Skeletal muscle cell (primary cell): ENCODE data around the gene SPATA22.
"Not testable (repeated sequence)": the region's sequence is repeated elsewhere in the genome, so short reads cannot be mapped to it uniquely, and the experiment has no call there.

Source experiments
- DNase-seq: peaks from one replicate; pipeline ENCODE4 v3.0.0-alpha.2; 2010; ENCODE audit warnings: low read depth
- H3K4me3 ChIP-seq: 2 replicates; pipeline ENCODE4 v1.5.1; 2011; ENCODE audit warnings: low read depth, mild to moderate bottlenecking, control low read depth, low read length, moderate library complexity

SPATA22 gene

DNA sequence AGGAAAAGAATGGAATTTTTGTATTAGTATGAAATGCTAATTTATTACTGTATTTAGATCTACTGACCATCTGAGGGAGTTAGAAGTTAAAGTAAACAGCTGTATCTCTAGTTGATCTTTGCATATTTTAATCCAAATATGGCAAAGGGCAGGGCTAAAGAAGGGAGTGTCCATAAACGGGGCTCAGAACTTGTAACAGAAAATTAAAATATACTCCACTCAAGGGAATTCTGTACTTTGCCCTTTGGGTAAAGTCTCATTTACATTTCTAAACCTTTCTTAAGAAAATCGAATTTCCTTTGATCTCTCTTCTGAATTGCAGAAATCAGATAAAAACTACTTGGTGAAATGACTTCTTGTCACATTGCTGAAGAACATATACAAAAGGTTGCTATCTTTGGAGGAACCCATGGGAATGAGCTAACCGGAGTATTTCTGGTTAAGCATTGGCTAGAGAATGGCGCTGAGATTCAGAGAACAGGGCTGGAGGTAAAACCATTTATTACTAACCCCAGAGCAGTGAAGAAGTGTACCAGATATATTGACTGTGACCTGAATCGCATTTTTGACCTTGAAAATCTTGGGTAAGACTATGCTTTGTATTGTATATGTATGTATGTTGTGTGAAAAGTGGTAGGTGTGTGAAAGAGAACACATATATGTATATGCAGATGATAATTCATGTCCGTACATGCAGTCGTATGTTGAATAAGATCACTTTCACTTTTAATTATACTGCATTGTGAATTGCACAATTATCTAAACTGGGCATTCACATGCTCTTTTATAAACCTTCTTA lies 4.4 kb upstream of the SPATA22 start, which contains the start of gene ASPA:
Gene ASPA (plus strand): TSS at position 186 of the 799 bp plus-strand sequence. CDS start 163 bp downstream, at position 349.
- DNase-seq: no peak
- H3K4me3 ChIP-seq: no peak within 1 kb of the TSS

DNA sequence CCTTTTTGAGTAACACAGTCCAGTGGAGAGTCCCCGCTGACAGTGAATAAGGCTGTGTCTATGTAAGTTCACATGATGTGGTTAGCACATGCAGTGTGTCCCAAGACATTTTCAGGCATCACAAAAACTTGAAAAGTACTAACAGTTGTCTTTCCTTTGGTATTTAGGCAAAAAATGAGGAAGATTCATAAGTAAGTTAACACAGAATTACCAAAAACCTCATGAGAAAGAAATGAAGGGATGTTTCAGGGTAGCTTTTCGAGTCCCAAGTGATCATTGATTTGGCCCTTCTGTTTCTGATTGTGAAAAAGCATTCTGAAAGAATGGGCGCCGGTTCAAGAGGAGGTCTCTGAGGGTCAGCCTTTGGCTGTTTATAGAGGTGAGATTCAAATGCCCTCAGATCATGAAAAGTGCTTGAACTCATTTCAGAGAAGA lies 3.6 kb upstream of the SPATA22 start:
- no peak for DNase-seq
- H3K4me3 ChIP-seq: no peak overlapping the region

DNA sequence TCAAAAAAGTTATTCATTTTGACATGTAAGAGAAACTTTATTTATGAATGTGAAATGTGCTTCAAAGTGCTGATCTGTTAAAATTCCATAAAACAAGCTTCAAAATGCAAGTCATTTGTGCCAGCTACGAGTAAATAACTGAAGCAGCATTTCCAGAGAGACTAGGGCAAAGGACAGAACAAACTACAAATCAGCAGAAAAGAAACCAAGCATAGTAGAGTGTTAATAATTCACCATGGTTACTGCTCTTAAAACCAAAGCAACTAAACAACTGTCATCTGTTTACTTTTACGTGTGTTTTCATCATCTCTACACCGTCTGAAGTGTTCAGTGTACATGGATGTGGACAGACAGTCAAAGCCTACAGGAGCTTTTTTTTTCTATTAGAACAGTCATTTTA lies 2.6 kb upstream of the SPATA22 start:
- H3K4me3 ChIP-seq: no peak overlapping the region
- DNase-seq: no peak

DNA sequence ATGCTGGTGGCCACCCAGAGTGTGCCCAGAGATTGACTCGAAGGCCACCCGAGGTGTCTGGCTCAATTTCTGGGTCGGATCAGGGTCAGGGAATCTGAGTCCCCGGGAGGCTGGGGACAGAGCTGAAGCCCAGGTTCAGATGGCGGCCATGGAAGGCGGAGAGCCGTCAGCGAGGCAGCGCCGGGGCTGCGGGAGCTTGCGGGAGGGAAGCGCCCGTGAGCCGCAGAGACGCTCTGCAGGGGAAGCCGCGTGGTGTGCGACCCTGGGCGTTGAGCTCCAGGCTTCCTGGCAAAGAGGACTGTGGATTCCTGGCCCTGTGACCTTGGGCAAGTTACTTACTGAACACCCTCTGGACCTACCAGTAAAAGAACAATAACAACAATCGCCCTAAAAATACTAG lies 518 bp upstream of the SPATA22 start:
- no peak for DNase-seq
- no peak overlapping the region for H3K4me3 ChIP-seq

DNA sequence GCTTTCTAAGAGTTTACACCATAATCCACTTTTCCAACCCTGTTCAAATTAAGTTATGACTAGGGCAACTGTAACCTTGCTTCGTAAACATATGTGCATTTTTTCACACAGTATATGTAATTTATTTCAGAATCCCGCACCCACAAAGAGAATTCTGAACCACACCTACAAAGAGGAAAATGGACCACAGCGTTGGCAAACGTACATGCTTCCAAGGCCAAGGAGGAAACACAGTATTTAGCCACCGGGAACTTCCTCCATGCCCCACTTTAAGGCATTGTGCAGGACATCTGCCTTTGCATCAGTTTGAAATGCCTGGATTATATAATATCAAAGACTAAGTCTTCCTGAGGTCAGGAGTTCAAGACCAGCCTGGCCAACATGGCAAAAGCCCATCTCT lies 2.1 kb downstream of the SPATA22 start:
- DNase-seq: no peak

DNA sequence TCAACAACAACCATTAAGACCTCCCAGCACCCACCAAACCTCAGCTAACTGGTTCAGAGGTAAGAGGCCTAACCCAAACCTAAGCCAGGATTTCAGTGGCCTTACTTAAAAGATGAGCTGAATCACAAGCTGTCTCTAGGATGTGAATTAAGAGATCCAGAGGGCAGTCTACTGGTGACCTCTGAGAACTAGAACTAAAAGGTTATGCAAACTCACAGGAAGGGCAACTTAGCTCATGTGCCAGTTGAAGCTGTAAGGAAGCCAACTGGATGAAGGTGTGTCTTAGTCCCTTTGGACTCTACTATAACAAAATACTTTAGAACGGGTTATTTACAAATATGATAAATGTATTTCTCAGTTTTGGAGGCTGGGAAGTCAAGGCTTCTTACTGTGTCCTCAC lies 5.3 kb downstream of the SPATA22 start:
- not testable (repeated sequence) for DNase-seq

More for the DNA sequence above, 2.1 kb downstream of the SPATA22 start:
- H3K4me3 ChIP-seq: no peak overlapping the region

DNA sequence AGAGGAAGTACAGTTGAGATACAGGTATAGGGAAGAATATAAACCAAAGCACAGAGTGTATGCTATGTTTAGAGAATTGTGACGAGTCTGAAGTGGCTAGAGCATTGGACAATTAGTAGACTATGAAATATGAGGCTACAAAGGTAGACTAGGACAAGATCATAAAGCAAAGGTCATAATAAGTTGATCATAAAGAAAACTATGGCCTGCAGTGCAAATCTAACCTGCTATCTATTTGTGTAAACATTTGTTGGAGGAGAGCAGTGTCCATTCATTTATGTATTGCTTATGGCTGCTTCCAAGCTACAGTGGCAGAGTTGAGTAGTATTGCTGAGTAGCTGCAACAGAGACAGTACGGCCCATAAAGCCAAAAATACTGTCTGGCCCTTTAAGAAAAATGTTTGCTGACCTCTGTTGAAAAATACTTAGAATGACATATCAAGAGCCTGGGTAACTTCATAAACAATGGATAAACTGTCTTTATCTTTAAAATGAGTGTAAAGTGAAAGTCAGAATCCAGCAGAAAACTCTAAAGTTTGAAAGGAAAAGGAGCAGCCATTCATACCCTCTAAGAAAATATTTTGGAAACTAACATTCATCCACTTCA lies 23.5 kb downstream of the SPATA22 start:
- DNase-seq: no peak
- H3K4me3 ChIP-seq: no peak overlapping the region

More for the DNA sequence above, 5.3 kb downstream of the SPATA22 start:
- H3K4me3 ChIP-seq: not testable (repeated sequence)

DNA sequence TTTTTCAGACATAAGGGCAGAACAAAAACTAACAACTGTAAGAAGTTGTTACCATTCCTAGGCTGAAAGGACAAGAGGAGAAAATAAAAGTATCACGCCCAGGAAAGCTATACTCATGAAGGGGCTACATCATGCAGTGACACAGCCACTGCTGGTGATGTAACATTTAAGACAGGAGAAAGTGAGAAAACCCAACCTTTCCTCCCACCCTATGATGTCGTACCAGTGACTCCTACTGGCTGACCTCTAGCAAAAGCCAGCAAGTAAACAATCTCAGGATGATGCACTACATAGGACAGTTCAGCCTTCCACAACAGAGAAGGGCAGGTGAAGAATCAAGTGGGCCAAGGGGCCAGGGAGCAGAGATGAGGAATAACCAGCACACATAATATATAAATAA lies 24.0 kb downstream of the SPATA22 start:
- no peak for DNase-seq
- H3K4me3 ChIP-seq: no peak overlapping the region

DNA sequence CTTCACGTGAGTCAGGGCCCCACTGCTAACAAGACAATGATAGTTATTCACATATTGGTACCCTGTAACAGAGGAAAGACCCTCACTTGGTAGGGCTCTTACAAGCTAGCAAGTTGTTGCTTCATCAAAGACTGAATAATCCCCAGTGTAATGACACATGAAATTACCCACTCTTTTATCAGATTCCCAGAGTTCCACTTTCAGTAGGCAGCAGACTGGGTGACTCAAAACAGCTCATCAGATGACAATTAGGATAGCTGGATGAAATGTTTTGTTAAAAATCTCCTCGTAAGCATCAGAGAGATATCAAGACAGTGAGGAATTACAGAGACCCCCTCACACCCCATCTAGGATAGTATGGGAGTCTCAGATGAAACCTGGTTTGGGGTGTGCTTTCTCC lies 31.2 kb downstream of the SPATA22 start:
- no peak overlapping the region for H3K4me3 ChIP-seq
- DNase-seq: no peak

DNA sequence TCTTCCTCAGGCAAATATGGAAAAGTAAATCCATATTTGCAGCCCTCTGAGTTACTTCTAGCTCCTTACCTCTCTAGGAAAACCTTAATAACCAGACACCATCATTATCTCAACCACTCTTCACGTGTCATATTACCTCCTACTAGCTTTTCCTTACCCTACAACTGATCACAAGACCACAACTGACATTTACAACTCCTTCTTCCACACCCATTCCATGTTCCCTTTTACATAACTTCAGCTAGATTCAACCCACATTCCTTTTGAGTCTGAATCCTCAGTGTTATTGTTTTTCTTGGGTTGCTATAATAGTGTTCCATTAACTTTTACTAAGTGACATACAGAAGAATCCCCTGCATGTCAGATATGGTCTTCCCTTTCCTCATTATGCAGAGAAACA lies 33.3 kb downstream of the SPATA22 start:
- H3K4me3 ChIP-seq: no peak overlapping the region

DNA sequence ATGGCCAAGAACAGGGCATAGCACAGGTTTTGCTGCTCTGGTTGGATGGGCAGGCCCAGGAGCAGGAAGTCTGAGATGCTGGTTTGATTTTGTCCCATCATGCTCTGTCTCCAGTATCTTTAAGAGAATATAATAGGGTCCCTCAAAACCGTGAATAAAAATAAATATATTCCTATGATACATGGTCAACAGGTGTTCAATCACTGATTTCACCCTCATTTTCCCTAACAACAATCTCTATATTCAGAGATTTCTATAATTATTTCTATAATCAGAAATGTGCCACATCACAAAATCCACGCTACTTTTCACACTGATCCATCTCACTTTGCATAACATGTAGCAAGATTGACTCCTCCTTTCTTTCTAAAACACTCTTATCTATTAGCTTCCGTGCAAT lies 37.9 kb downstream of the SPATA22 start, which contains the start of gene OR1E2:
Gene OR1E2 (minus strand): TSS at position 101 of the 400 bp plus-strand sequence. CDS start 0 bp downstream, at position 101.
- H3K4me3 ChIP-seq: no peak within 1 kb of the TSS
- DNase-seq: no peak

More for the DNA sequence above, 33.3 kb downstream of the SPATA22 start:
- DNase-seq: no peak

DNA sequence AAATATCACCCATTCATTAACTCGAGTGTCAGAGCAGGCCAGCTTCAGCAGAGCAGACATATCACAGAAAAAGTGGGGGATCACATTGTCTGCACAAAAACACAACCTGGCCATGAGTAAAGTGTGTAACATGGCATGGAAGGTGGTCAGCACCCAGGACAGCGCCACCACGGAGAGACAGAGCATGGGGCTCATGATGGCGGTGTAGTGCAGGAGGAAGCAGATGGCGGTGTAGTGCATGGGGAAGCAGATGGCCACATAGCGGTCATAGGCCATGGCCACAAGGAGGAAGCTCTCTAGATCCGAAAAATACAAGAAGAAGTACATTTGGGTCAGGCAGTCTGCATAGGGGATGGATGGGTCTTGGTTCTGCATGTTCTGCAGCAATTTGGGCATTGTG lies 38.4 kb downstream of the SPATA22 start:
- not testable (repeated sequence) for DNase-seq

DNA sequence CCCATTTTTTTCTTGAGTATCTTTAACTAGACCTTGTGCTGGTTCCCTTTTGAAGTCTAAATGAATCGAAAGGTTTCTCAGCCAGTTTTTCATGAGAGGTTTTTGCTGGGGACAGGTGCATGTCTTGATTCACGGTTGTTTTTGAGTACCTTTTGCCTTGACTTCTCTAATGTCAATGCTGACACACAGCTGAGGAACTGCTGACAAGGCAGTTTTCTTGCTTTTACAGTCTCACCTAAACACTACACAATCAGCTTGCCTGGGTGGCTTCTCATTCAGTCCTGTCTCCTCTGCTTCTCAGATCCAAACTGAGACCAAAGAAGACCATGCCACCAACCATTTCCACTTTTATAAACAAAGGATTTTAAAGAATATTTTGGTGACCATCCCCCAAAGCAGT lies 53.4 kb downstream of the SPATA22 start:
- DNase-seq: no peak
- H3K4me3 ChIP-seq: no peak overlapping the region

More for the DNA sequence above, 38.4 kb downstream of the SPATA22 start:
- H3K4me3 ChIP-seq: not testable (repeated sequence)

DNA sequence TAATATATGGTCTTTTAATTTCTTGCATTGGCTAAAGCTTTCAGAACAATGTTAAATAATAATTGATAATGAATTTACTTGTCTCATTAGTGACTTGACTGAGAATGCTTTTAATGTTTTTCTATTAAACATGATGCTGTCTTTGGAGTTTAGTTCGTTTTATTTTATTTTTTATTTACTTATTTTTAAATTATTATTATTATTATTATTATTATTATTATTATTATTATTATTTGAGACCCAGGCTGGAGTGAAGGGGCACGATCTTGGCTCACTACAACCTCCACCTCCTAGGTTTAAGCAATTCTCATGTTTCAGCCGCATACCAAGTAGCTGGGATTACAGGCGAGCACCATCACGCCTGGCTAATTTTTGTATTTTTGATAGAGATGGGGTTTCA lies 56.0 kb downstream of the SPATA22 start:
- no peak for DNase-seq
- no peak overlapping the region for H3K4me3 ChIP-seq

DNA sequence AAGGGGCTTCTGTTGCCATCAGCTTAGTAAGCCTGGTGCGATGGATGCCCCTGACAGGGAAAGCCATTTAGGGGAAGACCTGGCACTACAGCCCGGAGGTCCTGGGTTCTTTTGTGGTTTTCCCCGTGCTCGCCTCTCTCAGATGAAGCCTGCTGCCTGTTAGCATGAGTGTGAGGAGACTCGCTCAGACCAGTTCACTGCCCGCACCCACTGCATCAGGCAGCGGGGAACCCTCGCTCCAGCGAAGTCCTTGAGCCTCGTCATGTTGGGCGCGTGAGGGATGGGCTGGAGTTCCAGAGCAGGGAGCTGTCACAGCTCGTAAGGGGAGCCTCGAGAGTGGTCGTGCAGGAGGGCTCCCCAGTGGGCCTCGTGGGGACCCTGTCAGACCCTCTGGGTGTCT lies 59.4 kb downstream of the SPATA22 start:
- not testable (repeated sequence) for DNase-seq, H3K4me3 ChIP-seq

DNA sequence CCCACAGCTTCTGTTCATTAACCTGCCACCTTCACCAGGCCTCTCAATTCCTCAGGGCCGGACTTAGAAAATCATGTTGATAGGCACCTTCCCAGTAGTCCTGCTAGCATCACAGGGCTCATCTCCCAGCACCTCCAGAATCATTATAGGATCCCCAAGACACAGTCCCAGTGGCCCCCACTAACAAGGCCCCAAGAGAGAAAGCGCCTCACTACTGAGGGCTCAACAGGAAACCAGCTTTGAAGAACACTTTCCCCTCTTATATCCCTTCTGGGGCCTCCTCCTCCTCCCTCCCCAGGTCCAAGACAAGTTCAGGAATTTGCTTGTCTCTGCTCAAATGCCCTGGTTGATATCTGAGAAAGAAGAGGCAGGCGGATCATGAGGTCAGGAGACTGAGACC lies 60.5 kb downstream of the SPATA22 start, which contains the start of gene OR3A3:
Gene OR3A3 (plus strand): TSS at position 301 of the 400 bp plus-strand sequence.
- no peak within 1 kb of the TSS for H3K4me3 ChIP-seq

DNA sequence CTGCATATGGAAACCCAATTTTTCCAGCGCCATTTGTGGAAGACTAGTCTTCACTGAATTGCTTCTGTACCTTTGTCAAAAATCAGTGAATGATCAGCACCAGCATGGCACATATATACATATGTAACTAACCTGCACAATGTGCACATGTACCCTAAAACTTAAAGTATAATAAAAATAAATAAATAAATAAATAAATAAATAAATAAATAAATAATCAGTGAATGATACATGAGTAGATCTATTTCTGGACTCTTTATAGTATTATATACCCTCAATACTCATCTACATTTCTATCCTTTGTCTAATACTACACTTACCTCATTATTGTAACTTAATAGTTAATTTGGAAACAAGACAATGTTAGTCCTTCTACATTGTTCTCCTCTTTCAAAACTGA lies 67.8 kb downstream of the SPATA22 start:
- not testable (repeated sequence) for H3K4me3 ChIP-seq, DNase-seq

More for the DNA sequence above, 60.5 kb downstream of the SPATA22 start, which contains the start of gene OR3A3:
- DNase-seq: no peak

DNA sequence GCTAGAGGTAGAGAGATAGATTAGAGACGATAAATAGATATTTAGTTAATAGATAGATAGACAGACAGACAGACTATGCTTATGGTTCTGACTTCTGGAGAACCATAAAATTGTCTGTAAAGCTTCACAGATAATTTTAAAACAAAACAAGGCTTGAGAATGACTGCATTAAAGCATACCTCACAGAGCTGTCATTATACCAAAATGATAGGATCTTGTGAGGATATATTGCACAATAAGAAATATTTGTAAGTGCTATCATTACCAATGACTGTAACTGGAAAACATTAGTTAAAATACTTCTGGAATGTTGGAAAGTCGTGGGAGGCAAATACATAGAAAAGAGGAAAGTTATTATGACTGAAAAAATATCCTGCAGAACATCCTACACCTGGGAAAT lies 69.8 kb downstream of the SPATA22 start:
- no peak for DNase-seq
- no peak overlapping the region for H3K4me3 ChIP-seq

DNA sequence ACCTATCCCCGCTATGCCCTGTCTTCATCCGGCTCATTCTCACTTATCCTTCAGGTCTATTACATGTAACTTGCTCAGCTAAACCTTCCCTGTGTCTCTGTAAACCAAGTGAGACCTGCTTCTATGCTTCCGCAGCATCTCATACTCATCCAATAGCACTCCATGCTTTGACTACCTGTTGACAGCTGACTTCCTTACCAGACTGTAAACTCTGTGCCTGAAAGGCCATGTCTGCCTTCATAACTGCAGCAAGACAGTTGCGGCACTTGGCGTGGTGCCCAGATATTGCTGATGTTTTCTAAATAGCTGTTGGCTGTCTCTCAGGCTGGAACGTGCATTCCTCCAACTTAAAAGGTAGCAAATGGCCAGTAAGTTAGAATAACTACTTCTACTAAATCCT lies 71.6 kb downstream of the SPATA22 start:
- no peak overlapping the region for H3K4me3 ChIP-seq
- no peak for DNase-seq

DNA sequence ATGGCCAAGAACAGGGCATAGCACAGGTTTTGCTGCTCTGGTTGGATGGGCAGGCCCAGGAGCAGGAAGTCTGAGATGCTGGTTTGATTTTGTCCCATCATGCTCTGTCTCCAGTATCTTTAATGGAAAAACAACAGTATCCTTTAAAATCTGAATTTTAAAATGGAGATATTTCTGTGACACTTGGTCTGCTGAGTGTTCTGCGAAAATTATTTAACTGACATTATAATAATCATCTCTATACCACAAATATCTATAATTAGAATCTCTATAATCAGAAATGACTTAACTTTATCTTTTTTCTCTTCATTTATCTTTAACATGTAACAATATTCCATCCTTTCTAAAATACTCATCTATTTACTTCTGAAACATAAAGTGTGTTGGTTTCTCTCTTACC lies 73.3 kb downstream of the SPATA22 start, which contains the start of gene OR1E1:
Gene OR1E1 (minus strand): TSS at position 101 of the 400 bp plus-strand sequence. CDS start 0 bp downstream, at position 101.
- DNase-seq: no peak
- no peak within 1 kb of the TSS for H3K4me3 ChIP-seq
